Ovary (tissue), 9 donors: ENCODE results near the gene SSR4. TPM values are rescaled to one million over a fixed set of nuclear protein-coding genes. Genes with fewer than 3 reads are reported as not detected.

Experiments used
- DNase-seq, 5 donors: peaks; one replicate each; pipeline ENCODE4 v3.0.0-alpha.2; 2019 to 2020
- H3K27ac ChIP-seq, 2 donors: fragments of 200-600 bp; one replicate each; pipeline versions ENCODE4 v1.5.1 to v1.8.0; 2019 to 2022
- H3K27me3 ChIP-seq: fragments of 200-600 bp; one replicate; pipeline ENCODE4 v1.8.0; 2022
- H3K36me3 ChIP-seq: fragments of 200-600 bp; sonication (generic); one replicate; pipeline ENCODE4 v1.5.1; 2019
- H3K4me1 ChIP-seq: one replicate; pipeline ENCODE4 v1.8.1; 2013; ENCODE audit warnings: mild to moderate bottlenecking, moderate library complexity; ENCODE audit not compliant: insufficient read depth
- H3K4me3 ChIP-seq: fragments of 200-600 bp; sonication (generic); one replicate; pipeline ENCODE4 v1.5.1; 2017
- H3K9me3 ChIP-seq, 2 donors: fragments of 200-600 bp in 1 of 2; sonication (generic) in 1 of 2; one replicate each; pipeline versions ENCODE4 v1.5.1 to v1.8.1; 2013 to 2019; ENCODE audit warnings: mild to moderate bottlenecking in 1 of 2, moderate library complexity in 1 of 2
- EP300 ChIP-seq: sonication (generic); formaldehyde crosslinking; IDR thresholded peaks from one replicate; pipeline ENCODE4 v1.6.1; 2017; ENCODE audit warnings: antibody characterized with exemption
- POLR2A ChIP-seq: fragments of 450-650 bp; IDR thresholded peaks from one replicate; pipeline ENCODE4 v1.6.1; 2017; ENCODE audit warnings: antibody characterized with exemption, mild to moderate bottlenecking, moderate library complexity
- WGBS, 3 donors: extraction: QIAGEN DNeasy Blood & Tissue Kit in 1 of 3; methylation state at CpG; one replicate each; pipeline versions ENCODE4 v1.1.5 to v1.1.7; 2013 to 2017; 5-methylcytosine and 5-hydroxymethylcytosine counted together
- intact Hi-C, 4 donors: fragments of 100-400 bp; cut with DNase I; formaldehyde crosslinking; loops; one replicate each; pipeline versions ENCODE4 v1.11.0 to v1.15.1; 2022 to 2023
- polyA plus RNA-seq, 2 donors: library from polyadenylated mRNA; stranded (reverse); fragments of 200-250 nt in 1 of 2; fragments of 350-450 nt in 1 of 2; fragmentation: Illumina TruSeq in 1 of 2; extraction: RNeasy Lipid Tissue Mini Kit (QIAGEN cat#74804) in 1 of 2; gene quantifications; one replicate each; pipeline ENCODE4 v1.2.3, GENCODE V29; 2013 to 2014
- total RNA-seq, 7 donors: library from RNA; depleted of rRNA in 2 of 7; stranded (reverse); fragments of >200 nt in 2 of 7; fragmentation: NEBNext Ultra II Directional in 3 of 7; extraction: Animal tissue kit (Norgen Biotek cat#: 25700) in 3 of 7; gene quantifications; one replicate each; pipeline versions ENCODE4 v1.1.0 to v1.2.4, GENCODE V29; 2016 to 2023
- TF ChIP-seq, protein P1 (sequence below), 3 donors: fragments of 450-650 bp in 2 of 3; fragments of 200-600 bp in 1 of 3; IDR thresholded peaks; one replicate each; pipeline versions ENCODE4 v1.5.1 to v1.8.0; 2016 to 2022; ENCODE audit warnings: antibody characterized with exemption in 3 of 3, mild to moderate bottlenecking in 1 of 3
- donor health status: DM: no; HTN: no; CAD: no; lungs with moderate emphysema.
- donor health status: DM: no; HTN: no; CAD: no.
- donor health status: Bipolar disorder and iron deficiency.
- donor health status: DM: yes; HTN: yes; CAD: no.
- donor health status: DM: no; HTN: no; CAD: no.
- donor health status: DM: yes; HTN: yes; CAD: no.

SSR4 gene
- total and polyA plus RNA-seq, 9 donors: 120 to 261 (median 155) TPM

DNA sequence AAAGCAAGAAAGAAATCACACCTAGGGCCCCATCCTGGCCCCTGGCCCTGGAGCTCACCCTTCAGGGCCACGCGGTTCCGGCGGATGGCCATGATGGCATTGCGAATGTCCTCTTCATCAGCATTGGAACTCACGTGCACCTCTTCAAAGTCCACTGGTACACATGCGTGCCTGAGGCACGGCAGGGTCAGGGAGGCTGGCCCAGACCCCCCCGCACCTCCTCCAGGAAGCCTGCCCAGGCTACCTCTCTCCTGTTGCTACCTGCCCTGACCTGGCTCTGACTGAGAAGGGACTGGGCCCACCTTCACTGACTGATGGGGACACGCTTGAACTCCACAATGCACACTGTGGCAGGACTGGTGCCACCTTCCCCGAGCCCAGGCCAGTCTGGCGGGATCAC, 4.8 kb upstream of the SSR4 start:
- 82 to 95% (median 94%) methylated on average over 12 of the region's 12 CpGs for WGBS, 3 donors
- Histone ChIP-seq H3K4me3 (no peak overlapping the region), H3K27me3 (no peaks in the 10 kb centered on the region), H3K9me3 (no peaks in the 10 kb centered on the region), H3K27ac (no peak overlapping the region), H3K36me3 (no peaks in the 10 kb centered on the region), H3K4me1 (peaks cover 5% of the 10 kb centered on the region)
- intact Hi-C loops: loop anchor here in 1 of 4 donors (10.0 kb wide), 1 partner anchor 275 kb away; no protein-coding TSS in a partner anchor
- no peak for DNase-seq
- no peak for TF ChIP-seq EP300
- TF ChIP-seq, protein P1, sequence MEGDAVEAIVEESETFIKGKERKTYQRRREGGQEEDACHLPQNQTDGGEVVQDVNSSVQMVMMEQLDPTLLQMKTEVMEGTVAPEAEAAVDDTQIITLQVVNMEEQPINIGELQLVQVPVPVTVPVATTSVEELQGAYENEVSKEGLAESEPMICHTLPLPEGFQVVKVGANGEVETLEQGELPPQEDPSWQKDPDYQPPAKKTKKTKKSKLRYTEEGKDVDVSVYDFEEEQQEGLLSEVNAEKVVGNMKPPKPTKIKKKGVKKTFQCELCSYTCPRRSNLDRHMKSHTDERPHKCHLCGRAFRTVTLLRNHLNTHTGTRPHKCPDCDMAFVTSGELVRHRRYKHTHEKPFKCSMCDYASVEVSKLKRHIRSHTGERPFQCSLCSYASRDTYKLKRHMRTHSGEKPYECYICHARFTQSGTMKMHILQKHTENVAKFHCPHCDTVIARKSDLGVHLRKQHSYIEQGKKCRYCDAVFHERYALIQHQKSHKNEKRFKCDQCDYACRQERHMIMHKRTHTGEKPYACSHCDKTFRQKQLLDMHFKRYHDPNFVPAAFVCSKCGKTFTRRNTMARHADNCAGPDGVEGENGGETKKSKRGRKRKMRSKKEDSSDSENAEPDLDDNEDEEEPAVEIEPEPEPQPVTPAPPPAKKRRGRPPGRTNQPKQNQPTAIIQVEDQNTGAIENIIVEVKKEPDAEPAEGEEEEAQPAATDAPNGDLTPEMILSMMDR (IDR thresholded peaks at IDR 0.05): no peak
- no peak for TF ChIP-seq POLR2A

DNA sequence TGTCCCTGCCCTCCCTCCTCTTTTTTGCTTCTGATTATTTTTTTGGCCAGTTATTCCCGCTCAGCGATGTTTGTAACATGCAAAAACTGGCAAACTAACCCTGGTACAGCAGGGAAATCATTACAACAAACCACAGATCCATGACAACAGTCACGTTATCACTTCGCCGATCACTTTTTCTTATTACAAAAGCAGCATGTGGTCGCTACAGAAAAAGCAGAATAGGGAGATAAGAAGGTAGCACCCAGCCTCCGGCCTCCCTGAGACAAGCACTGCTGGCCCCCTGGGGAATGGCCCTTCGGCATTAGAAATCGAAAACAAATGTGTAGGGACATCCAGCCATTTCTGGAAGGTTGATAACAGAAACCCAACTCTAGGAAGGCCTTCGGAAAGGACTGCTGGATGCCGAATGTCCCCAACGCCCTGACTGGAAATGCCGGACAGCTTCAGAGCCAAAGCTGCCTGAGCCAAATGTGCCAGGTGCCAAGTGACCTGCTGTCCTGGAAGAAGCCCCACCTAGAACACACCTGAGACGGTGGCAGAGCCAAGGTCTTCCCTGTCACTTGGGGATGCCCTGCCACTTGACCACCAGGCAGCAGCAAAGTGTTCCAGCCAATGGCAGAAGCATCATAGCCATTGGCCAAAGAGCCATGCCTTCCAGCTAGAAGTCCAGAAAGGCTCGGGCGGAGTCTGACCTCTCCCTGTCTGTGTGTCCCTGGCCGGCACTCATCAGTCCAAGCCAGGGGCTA, 3.2 kb upstream of the SSR4 start:
- Histone ChIP-seq H3K27me3 (no peaks in the 10 kb centered on the region), H3K36me3 (no peaks in the 10 kb centered on the region), H3K9me3 (no peaks in the 10 kb centered on the region), H3K4me3 (no peak overlapping the region), H3K27ac (no peak overlapping the region), H3K4me1 (peaks cover 5% of the 10 kb centered on the region)
- TF ChIP-seq EP300 (no peak), POLR2A (no peak)
- TF ChIP-seq, protein P1 (IDR thresholded peaks at IDR 0.05): no peak
- 81 to 85% (median 83%) methylated on average over 17 of the region's 17 CpGs for WGBS, 3 donors
- DNase-seq: no peak
- intact Hi-C loops: loop anchor here in 1 of 4 donors (10.0 kb wide), 1 partner anchor 274 kb away; no protein-coding TSS in a partner anchor

DNA sequence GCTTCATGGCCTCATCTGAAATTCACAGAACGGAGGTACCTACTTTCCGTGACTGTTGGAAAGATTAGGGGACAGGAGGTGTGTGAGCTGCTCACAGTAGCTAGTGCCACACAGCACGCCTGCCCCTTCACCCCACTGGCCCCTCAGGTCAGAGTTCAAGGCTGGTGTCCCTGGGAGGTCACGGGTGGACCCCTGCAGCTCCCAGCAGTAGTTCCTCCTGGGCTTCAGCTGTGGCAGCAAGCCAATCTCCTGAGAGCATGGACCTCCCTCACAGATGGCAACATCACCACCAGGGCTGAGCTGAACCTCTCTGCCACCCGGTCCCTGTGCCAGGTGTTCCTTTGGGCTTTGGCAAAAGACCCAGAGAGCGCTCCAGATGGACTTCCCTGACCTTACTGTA, 2.1 kb upstream of the SSR4 start:
- intact Hi-C loops: loop anchor here in 1 of 4 donors (10.0 kb wide), 1 partner anchor 272 kb away; no protein-coding TSS in a partner anchor

DNA sequence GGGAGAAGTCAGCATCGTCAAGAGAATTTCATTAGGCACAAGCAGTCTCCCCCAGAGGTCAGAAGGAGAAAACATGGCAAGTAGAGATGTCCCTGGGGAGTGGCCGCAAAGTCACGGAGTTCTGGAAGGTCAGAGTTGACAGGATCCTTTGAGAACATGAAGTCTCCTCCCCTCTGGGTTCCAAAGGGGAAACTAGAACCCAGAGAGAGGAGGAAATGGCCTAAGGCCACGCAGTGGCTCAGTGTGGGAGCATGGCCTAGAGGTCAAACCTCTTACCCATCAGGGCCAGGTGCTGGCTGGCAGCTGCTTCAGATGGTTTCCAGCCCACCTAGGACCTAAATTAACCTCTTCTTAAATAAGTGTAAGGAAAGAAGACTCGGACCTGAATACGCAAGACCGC, 1.2 kb upstream of the SSR4 start:
- H3K9me3 ChIP-seq: no peaks in the 10 kb centered on the region
- H3K27me3 ChIP-seq: no peaks in the 10 kb centered on the region
- H3K27ac ChIP-seq: peak overlapping the region in 1 of 2 donors; percentile 94
- no peaks in the 10 kb centered on the region for H3K36me3 ChIP-seq
- TF ChIP-seq POLR2A: no peak
- no peak for DNase-seq
- WGBS, 3 donors: 45 to 55% (median 47%) methylated on average over 7 of the region's 7 CpGs
- intact Hi-C loops: loop anchor here in 1 of 4 donors (10.0 kb wide), 1 partner anchor 272 kb away; no protein-coding TSS in a partner anchor
- peaks cover 5% of the 10 kb centered on the region for H3K4me1 ChIP-seq
- peak overlapping the region; percentile 55 for H3K4me3 ChIP-seq

More for the DNA sequence above, 2.1 kb upstream of the SSR4 start:
- Histone ChIP-seq H3K36me3 (no peaks in the 10 kb centered on the region), H3K27me3 (no peaks in the 10 kb centered on the region), H3K9me3 (no peaks in the 10 kb centered on the region), H3K4me3 (no peak overlapping the region), H3K4me1 (peaks cover 5% of the 10 kb centered on the region), H3K27ac (no peak overlapping the region)
- no peak for TF ChIP-seq EP300
- TF ChIP-seq, protein P1 (IDR thresholded peaks at IDR 0.05): no peak
- TF ChIP-seq POLR2A: no peak
- DNase-seq: no peak
- 83 to 85% (median 85%) methylated on average over 6 of the region's 6 CpGs for WGBS, 3 donors
